Prostate gland (tissue), 2 donors: ENCODE measurements around the gene PTGIR.

Source experiments
- POLR2AphosphoS5 ChIP-seq: sonication (generic); formaldehyde crosslinking; IDR thresholded peaks from one replicate; pipeline ENCODE4 v1.6.1; 2017; ENCODE audit warnings: antibody characterized with exemption
- TF ChIP-seq, protein P1 (sequence below), 4 experiments: fragments of 200-600 bp in 2 of 4; fragments of 450-650 bp in 2 of 4; sonication (generic) in 2 of 4; IDR thresholded peaks; 1 replicate in 3 of 4; 2 replicates in 1 of 4; pipeline ENCODE4 v1.5.1; 2016 to 2019; ENCODE audit warnings: antibody characterized with exemption in 4 of 4, mild to moderate bottlenecking in 2 of 4, moderate library complexity in 2 of 4

- TF ChIP-seq, protein P1, sequence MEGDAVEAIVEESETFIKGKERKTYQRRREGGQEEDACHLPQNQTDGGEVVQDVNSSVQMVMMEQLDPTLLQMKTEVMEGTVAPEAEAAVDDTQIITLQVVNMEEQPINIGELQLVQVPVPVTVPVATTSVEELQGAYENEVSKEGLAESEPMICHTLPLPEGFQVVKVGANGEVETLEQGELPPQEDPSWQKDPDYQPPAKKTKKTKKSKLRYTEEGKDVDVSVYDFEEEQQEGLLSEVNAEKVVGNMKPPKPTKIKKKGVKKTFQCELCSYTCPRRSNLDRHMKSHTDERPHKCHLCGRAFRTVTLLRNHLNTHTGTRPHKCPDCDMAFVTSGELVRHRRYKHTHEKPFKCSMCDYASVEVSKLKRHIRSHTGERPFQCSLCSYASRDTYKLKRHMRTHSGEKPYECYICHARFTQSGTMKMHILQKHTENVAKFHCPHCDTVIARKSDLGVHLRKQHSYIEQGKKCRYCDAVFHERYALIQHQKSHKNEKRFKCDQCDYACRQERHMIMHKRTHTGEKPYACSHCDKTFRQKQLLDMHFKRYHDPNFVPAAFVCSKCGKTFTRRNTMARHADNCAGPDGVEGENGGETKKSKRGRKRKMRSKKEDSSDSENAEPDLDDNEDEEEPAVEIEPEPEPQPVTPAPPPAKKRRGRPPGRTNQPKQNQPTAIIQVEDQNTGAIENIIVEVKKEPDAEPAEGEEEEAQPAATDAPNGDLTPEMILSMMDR (IDR thresholded peaks at IDR 0.05) = no peak
- no peak for TF ChIP-seq POLR2AphosphoS5
Measured at GRCh38 chr19:46607448-46607841, 17.4 kb downstream of the PTGIR start.
